GM12864 (cell line): ENCODE measurements around the gene GPR183.

Experiments
- DNase-seq: peaks from one replicate; pipeline ENCODE4 v3.0.0-alpha.2; 2011; ENCODE audit warnings: low read depth
- H3K4me3 ChIP-seq: 2 replicates; pipeline ENCODE4 v1.5.1; 2011; ENCODE audit warnings: mild to moderate bottlenecking, low read depth, low read length, control low read depth
- CTCF ChIP-seq: IDR thresholded peaks from 2 replicates; pipeline ENCODE4 v1.5.1; 2011; ENCODE audit warnings: low read depth, mild to moderate bottlenecking, moderate library complexity, low read length, control low read depth, inconsistent platforms; ENCODE audit errors: missing control alignments

Gene GPR183

GRCh38 chr13:99307247-99307646 lies at the start of gene GPR183:
Gene GPR183 (minus strand): TSS chr13:99307399. CDS start chr13:99296145, 11,254 bp downstream.
- no peak for TF ChIP-seq CTCF
- peak; percentile 86 for DNase-seq
- peak within 1 kb of the TSS; percentile 71 for H3K4me3 ChIP-seq

- no peak for DNase-seq
- no peak for TF ChIP-seq CTCF
- H3K4me3 ChIP-seq, result no peak overlapping the region; the same call in 1 of the 2 replicates
These were observed 49.3 kb upstream of the GPR183 start for GRCh38 chr13:99356262-99357091.

GRCh38 chr13:99356012-99356261 lies 48.7 kb upstream of the GPR183 start:
- DNase-seq, result no peak
- no peak for TF ChIP-seq CTCF
- H3K4me3 ChIP-seq, result no peak overlapping the region; the same call in 1 of the 2 replicates

- DNase-seq, result no peak
- H3K4me3 ChIP-seq, result no peak overlapping the region
- no peak for TF ChIP-seq CTCF
These were observed 48.2 kb upstream of the GPR183 start for GRCh38 chr13:99355267-99356011.

- no peak for DNase-seq
- no peak overlapping the region for H3K4me3 ChIP-seq
- TF ChIP-seq CTCF, result no peak
These were observed 47.3 kb upstream of the GPR183 start for GRCh38 chr13:99354371-99354951.

GRCh38 chr13:99353836-99354235 lies 46.6 kb upstream of the GPR183 start:
- H3K4me3 ChIP-seq, result no peak overlapping the region
- DNase-seq, result no peak
- no peak for TF ChIP-seq CTCF
